ENCODE results near the gene GPR55. TPM values are rescaled to one million over a fixed set of nuclear protein-coding genes. Genes with fewer than 3 reads are reported as not detected.
"Not testable (repeated sequence)": the region's sequence is repeated elsewhere in the genome, so short reads cannot be mapped to it uniquely, and the experiment has no call there.

GPR55 gene
- polyA plus RNA-seq: 0.63 TPM
- long read RNA-seq, donor 1: 0 reads
- long read RNA-seq, donor 2: 0 reads
- long read RNA-seq, donor 3: 0 reads
- long read RNA-seq, donor 4: 0 reads
- long read RNA-seq, donor 5: 0 reads
- long read RNA-seq, donor 6: 0 reads
- long read RNA-seq, donor 7: 0 reads
- long read RNA-seq, donor 8: 0 reads
- long read RNA-seq, donor 9: 0 reads
- long read RNA-seq, donor 10: 0 reads
- long read RNA-seq, donor 11: 0 reads

GRCh38 chr2:230924470-230925341 lies at the start of gene GPR55:
Gene GPR55 (minus strand): TSS chr2:230925242. CDS start chr2:230910962, 14,280 bp downstream.
- H3K4me1 ChIP-seq (ENCODE audit: control insufficient read depth, insufficient read depth, low read length): no peaks in the 10 kb centered on the region
- H3K4me3 ChIP-seq (ENCODE audit: low read length): no peak within 1 kb of the TSS
- DNase-seq: no peak
- WGBS (ENCODE audit: insufficient coverage, low lambda C conversion rate): 40% methylated on average over 1 of the region's 26 CpGs
- H3K27ac ChIP-seq (ENCODE audit: low read length): no peak within 1 kb of the TSS
- no peaks in the 10 kb centered on the region for H3K36me3 ChIP-seq (ENCODE audit: control insufficient read depth, insufficient read depth, low read length)
- H3K9me3 ChIP-seq (ENCODE audit: control insufficient read depth, low read depth, low read length): no peaks in the 10 kb centered on the region
- H3K27me3 ChIP-seq (ENCODE audit: control insufficient read depth, insufficient read depth, low read length): no peaks in the 10 kb centered on the region

GRCh38 chr2:230974096-230974913 lies 49.3 kb upstream of the GPR55 start:
- Histone ChIP-seq H3K27ac (ENCODE audit: low read length) (no peak overlapping the region), H3K9me3 (ENCODE audit: control insufficient read depth, low read depth, low read length) (no peaks in the 10 kb centered on the region), H3K36me3 (ENCODE audit: control insufficient read depth, insufficient read depth, low read length) (no peaks in the 10 kb centered on the region), H3K4me3 (ENCODE audit: low read length) (no peak overlapping the region), H3K4me1 (ENCODE audit: control insufficient read depth, insufficient read depth, low read length) (no peaks in the 10 kb centered on the region), H3K27me3 (ENCODE audit: control insufficient read depth, insufficient read depth, low read length) (no peaks in the 10 kb centered on the region)
- DNase-seq: no peak
- WGBS (ENCODE audit: insufficient coverage, low lambda C conversion rate): 100% methylated on average over 1 of the region's 17 CpGs

- H3K27me3 ChIP-seq (ENCODE audit: control insufficient read depth, insufficient read depth, low read length): no peaks in the 10 kb centered on the region
Observed at GRCh38 chr2:230972046-230972445, 47.0 kb upstream of the GPR55 start.

GRCh38 chr2:230969659-230970015 lies 44.6 kb upstream of the GPR55 start:
- no peak for DNase-seq
- Histone ChIP-seq H3K9me3 (ENCODE audit: control insufficient read depth, low read depth, low read length) (no peaks in the 10 kb centered on the region), H3K27me3 (ENCODE audit: control insufficient read depth, insufficient read depth, low read length) (no peaks in the 10 kb centered on the region), H3K36me3 (ENCODE audit: control insufficient read depth, insufficient read depth, low read length) (no peaks in the 10 kb centered on the region), H3K4me3 (ENCODE audit: low read length) (no peak overlapping the region), H3K4me1 (ENCODE audit: control insufficient read depth, insufficient read depth, low read length) (no peaks in the 10 kb centered on the region), H3K27ac (ENCODE audit: low read length) (no peak overlapping the region)
- WGBS (ENCODE audit: insufficient coverage, low lambda C conversion rate): no CpG with 5 or more reads among the region's 2 CpGs

More at GRCh38 chr2:230972046-230972445, 47.0 kb upstream of the GPR55 start:
- DNase-seq: no peak
- no peaks in the 10 kb centered on the region for H3K4me1 ChIP-seq (ENCODE audit: control insufficient read depth, insufficient read depth, low read length)
- H3K4me3 ChIP-seq (ENCODE audit: low read length): no peak overlapping the region
- H3K9me3 ChIP-seq (ENCODE audit: control insufficient read depth, low read depth, low read length): no peaks in the 10 kb centered on the region
- no peaks in the 10 kb centered on the region for H3K36me3 ChIP-seq (ENCODE audit: control insufficient read depth, insufficient read depth, low read length)
- WGBS (ENCODE audit: insufficient coverage, low lambda C conversion rate): 80% methylated on average over 1 of the region's 5 CpGs
- H3K27ac ChIP-seq (ENCODE audit: low read length): no peak overlapping the region

GRCh38 chr2:230968921-230969658 lies 44.0 kb upstream of the GPR55 start:
- Histone ChIP-seq H3K27ac (ENCODE audit: low read length) (no peak overlapping the region), H3K36me3 (ENCODE audit: control insufficient read depth, insufficient read depth, low read length) (no peaks in the 10 kb centered on the region), H3K4me3 (ENCODE audit: low read length) (no peak overlapping the region), H3K9me3 (ENCODE audit: control insufficient read depth, low read depth, low read length) (peaks cover 5% of the 10 kb centered on the region), H3K4me1 (ENCODE audit: control insufficient read depth, insufficient read depth, low read length) (no peaks in the 10 kb centered on the region), H3K27me3 (ENCODE audit: control insufficient read depth, insufficient read depth, low read length) (no peaks in the 10 kb centered on the region)
- WGBS (ENCODE audit: insufficient coverage, low lambda C conversion rate): no CpG with 5 or more reads among the region's 16 CpGs
- no peak for DNase-seq

- not testable (repeated sequence) for H3K36me3 ChIP-seq (ENCODE audit: control insufficient read depth, insufficient read depth, low read length); DNase-seq; H3K27ac ChIP-seq (ENCODE audit: low read length)
Observed at GRCh38 chr2:230968314-230968713, 43.3 kb upstream of the GPR55 start.

GRCh38 chr2:230967113-230967512 lies 42.1 kb upstream of the GPR55 start:
- no peak for DNase-seq
- peaks cover 6% of the 10 kb centered on the region for H3K9me3 ChIP-seq (ENCODE audit: control insufficient read depth, low read depth, low read length)
- WGBS (ENCODE audit: insufficient coverage, low lambda C conversion rate): 67% methylated on average over 1 of the region's 3 CpGs
- no peaks in the 10 kb centered on the region for H3K27me3 ChIP-seq (ENCODE audit: control insufficient read depth, insufficient read depth, low read length)
- no peak overlapping the region for H3K4me3 ChIP-seq (ENCODE audit: low read length)
- H3K27ac ChIP-seq (ENCODE audit: low read length): no peak overlapping the region
- no peaks in the 10 kb centered on the region for H3K4me1 ChIP-seq (ENCODE audit: control insufficient read depth, insufficient read depth, low read length)
- no peaks in the 10 kb centered on the region for H3K36me3 ChIP-seq (ENCODE audit: control insufficient read depth, insufficient read depth, low read length)

More at GRCh38 chr2:230968314-230968713, 43.3 kb upstream of the GPR55 start:
- not testable (repeated sequence) for H3K9me3 ChIP-seq (ENCODE audit: control insufficient read depth, low read depth, low read length); H3K27me3 ChIP-seq (ENCODE audit: control insufficient read depth, insufficient read depth, low read length); H3K4me1 ChIP-seq (ENCODE audit: control insufficient read depth, insufficient read depth, low read length); H3K4me3 ChIP-seq (ENCODE audit: low read length)
- no CpG with 5 or more reads among the region's 6 CpGs for WGBS (ENCODE audit: insufficient coverage, low lambda C conversion rate)

- no peaks in the 10 kb centered on the region for H3K27me3 ChIP-seq (ENCODE audit: control insufficient read depth, insufficient read depth, low read length)
- no peak overlapping the region for H3K27ac ChIP-seq (ENCODE audit: low read length)
- no peak overlapping the region for H3K4me3 ChIP-seq (ENCODE audit: low read length)
- no peaks in the 10 kb centered on the region for H3K36me3 ChIP-seq (ENCODE audit: control insufficient read depth, insufficient read depth, low read length)
- no CpG with 5 or more reads among the region's 36 CpGs for WGBS (ENCODE audit: insufficient coverage, low lambda C conversion rate)
- no peak for DNase-seq
- peaks cover 6% of the 10 kb centered on the region for H3K9me3 ChIP-seq (ENCODE audit: control insufficient read depth, low read depth, low read length)
- H3K4me1 ChIP-seq (ENCODE audit: control insufficient read depth, insufficient read depth, low read length): peaks cover 5% of the 10 kb centered on the region
Observed at GRCh38 chr2:230964136-230964730, 39.2 kb upstream of the GPR55 start.

GRCh38 chr2:230961091-230961491 lies 36.0 kb upstream of the GPR55 start:
- DNase-seq: peak in 1 of 2 donors; percentile 27
- no peaks in the 10 kb centered on the region for H3K36me3 ChIP-seq (ENCODE audit: control insufficient read depth, insufficient read depth, low read length)
- WGBS (ENCODE audit: insufficient coverage, low lambda C conversion rate): no CpG with 5 or more reads among the region's 3 CpGs
- H3K9me3 ChIP-seq (ENCODE audit: control insufficient read depth, low read depth, low read length): peaks cover 6% of the 10 kb centered on the region
- H3K4me1 ChIP-seq (ENCODE audit: control insufficient read depth, insufficient read depth, low read length): peaks cover 5% of the 10 kb centered on the region
- peaks cover 14% of the 10 kb centered on the region for H3K27me3 ChIP-seq (ENCODE audit: control insufficient read depth, insufficient read depth, low read length)
- H3K27ac ChIP-seq (ENCODE audit: low read length): no peak overlapping the region
- H3K4me3 ChIP-seq (ENCODE audit: low read length): no peak overlapping the region
